Heart left ventricle (tissue), 13 donors: ENCODE measurements around the gene TLE4.

Source experiments
- CTCF ChIP-seq, 12 donors: fragments of 200-600 bp; sonication (generic) in 4 of 12; IDR thresholded peaks; one replicate each; pipeline versions ENCODE4 v1.5.0 to v1.8.0; 2018 to 2022; ENCODE audit warnings: antibody characterized with exemption in 12 of 12, mild to moderate bottlenecking in 5 of 12
- POLR2A ChIP-seq, 2 donors: fragments of 450-650 bp; IDR thresholded peaks; one replicate each; pipeline ENCODE4 v1.6.1; 2017; ENCODE audit warnings: antibody characterized with exemption in 2 of 2, mild to moderate bottlenecking in 2 of 2, moderate library complexity in 2 of 2
- donor health status: ischemic (EF 13 %, LVEDD 7.1; RV severe dilation, severe dysfunction).
- donor health status: DM: no; HTN: yes; CAD: no.
- donor health status: DM: no; HTN: no; CAD: no.
- donor health status: ischemic (EF 25% LVEDD 6.9; RV normal size, moderate dysfunction).
- donor health status: ischemic (EF 25% LVEDD 5.7; RV mildly dilated, moderate dysfunction).
- donor health status: ischemic (EF 35%, LVEDD 5.7; RV mildly dilated, moderate dysfunction).
- donor health status: nonischemic (EF 11% LVEDD 7.7; RV severe dilation, severe dysfunction).
- donor health status: DM: yes; HTN: yes; CAD: no.
- donor health status: PGD.
- donor health status: ischemic (EF 29% LVEDD 5.4; RV normal size, mild dysfunction).
- donor health status: nonischemic (EF 23%, LVEDD 6.1; RV moderate dilation, normal function).

GRCh38 chr9:79744521-79744920 is 172.8 kb downstream of the TLE4 start:
- TF ChIP-seq CTCF (IDR thresholded peaks at IDR 0.05) (no peak), POLR2A (IDR thresholded peaks at IDR 0.05) (no peak)
